NCI-H2196 treated with DMSO at 0.1 percent for 48 hours (cell line): Measurements from ENCODE around the gene CCNL2.
"Not testable (repeated sequence)": the region's sequence is repeated elsewhere in the genome, so short reads cannot be mapped to it uniquely, and the experiment has no call there.

Experiments
- DNase-seq: peaks from one replicate; lab custom pipeline; 2025; ENCODE audit not compliant: unreplicated experiment; lab: John Stamatoyannopoulos, UW

CCNL2 gene

DNA sequence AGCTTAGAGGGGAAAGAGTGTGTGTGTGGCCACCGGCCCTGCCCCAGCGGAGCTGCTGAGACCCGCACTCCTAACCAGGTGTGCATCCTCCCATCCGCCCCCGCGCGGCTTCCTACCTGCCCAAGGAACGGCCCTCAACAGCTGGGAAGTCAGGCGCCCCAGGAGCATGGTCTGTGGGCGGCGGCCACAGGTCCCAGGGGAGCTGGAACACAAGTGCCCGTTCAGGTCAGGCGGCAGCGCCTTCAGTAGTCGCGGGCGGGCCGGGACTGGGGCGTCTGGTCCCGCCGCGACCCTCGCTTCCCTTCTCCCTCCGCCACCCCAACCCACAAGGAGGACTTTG lies 24.6 kb downstream of the CCNL2 start:
- no peak for DNase-seq

DNA sequence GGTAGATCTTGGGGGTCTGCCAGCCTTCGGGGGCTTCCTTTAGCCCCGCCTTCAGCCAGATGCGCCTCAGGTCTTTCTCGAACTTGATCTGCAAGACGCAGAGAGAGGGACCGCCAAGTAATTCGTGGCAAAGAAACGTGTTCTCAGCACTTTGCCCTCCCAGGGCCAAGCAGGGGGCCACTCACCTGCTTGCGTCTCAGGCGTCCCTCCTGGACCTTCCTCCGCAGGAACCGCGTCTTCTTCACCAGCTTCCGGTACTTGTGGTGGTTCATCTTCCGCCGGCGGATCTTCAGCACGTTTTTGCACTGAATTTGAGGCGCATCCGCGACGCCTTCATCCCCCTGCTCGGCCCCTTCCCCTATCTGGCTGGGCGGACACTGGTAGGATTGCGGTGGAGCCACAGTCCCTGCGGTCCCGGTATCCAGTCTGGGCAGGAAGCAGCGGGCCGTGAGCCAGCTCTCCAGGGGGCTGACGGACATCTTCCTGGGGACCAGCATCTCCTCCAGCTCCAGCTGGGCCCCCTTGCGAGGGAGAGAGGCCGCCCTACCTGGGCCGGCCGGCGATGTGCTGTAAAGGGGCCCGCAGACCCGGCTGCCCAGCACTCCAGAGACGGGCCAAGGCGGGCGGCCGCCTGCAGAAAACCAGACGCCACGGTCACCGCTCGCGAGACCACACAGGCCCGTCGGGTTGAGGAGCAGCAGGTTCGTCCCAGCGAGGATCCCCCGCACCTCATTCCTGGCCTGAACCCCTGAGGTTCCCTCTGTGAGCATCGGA lies 25.1 kb downstream of the CCNL2 start:
- DNase-seq, result no peak

DNA sequence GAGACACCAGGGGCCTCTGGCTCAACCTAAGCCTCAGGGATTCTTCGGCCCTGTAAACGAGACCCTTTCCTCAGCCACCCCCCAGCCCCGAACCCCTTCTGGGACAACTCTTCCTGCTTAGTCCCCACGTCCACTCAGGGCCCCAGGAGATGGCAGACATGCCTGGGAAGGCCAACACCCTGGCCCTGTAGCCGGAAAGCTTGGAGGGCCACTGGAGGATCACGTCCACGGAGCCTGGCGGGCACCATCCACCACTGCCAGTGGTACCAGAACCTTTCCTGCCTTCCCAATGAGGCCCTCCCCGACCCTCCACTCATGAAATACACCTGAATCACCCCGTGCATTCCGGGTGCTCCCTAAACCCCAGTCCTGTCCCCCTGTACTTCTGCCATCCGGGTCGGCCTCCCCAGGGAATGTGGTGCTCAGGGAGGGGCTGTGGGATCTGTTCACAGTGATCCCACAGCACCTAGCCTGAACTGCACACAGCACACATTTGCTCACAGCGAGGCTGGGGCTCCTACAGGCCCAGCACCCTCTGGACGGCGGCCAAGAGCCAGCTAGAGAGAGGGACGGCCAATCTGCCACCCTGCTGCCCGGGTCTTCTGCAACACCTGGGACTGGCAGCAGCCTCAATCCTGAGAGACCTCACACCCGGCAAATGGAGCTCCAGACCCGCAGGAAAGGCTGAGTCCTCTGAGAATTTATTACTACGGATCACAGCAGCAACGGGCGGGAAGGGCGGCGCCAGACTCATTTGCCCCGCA lies 25.9 kb downstream of the CCNL2 start:
- DNase-seq, result no peak

DNA sequence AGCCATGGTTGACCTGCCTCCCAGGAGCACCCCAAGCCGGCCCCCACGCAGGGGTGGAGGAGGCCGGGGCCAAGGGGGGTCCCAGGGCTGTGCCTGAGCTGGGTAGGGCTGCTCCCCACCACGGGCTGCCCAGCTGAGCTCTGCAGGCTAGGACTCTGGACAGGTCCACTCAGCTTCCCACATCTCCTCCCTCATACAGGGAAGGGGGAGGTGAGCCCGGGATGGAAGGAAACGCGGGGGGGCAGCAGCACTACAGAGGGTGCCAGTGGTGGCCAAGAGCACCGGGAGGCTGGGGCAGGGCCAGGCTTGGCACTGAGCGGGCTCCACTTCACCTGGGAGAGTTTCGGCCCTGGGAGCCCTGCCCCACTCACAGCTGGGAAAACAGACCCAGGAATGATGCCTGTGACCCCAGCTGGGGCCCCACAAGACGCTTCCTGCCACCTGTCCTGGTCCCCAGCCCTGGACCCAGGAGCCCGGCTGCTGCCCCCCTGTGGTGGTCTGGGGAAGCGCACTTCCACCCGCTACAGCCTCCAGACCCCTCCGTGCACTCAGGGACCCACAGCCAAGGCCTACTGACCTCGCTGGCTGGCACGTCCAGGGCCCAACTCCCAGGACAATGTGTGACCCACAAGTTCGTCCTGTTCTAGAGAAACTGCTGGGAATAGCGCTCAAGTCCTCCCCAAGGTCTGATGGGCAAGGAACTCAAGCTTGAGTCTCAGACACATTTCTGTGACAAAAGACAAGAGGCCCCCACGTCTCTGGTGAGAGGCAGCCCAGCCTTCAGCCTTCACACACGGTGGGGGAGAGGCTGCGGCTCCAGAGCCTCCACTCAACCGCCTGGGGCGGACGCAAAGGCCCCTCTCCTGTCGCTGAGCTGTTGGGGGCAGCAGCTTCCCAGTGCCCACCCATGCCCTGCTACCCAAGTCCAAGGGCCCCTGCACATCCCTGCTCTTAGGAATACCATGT lies 27.1 kb downstream of the CCNL2 start:
- peak; percentile 89 for DNase-seq

DNA sequence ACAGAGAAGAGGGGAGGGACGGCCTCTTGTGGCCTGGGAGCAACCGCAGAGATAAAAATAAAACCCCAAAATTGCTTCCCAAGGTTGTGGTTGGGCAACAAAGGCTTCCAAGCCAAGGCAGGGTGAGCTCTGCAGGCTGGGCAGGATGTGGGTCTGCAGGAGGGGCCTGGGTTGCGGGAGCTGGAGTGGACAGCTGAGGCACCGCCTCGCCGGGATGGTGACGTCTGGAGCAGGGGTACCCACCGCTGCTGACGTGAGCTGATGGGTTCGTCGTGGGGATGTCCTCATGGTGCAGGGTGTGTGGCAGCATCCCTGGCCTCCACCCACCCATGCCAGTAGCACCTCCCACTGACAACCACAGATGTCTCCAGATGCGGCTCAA lies 27.8 kb downstream of the CCNL2 start:
- no peak for DNase-seq

DNA sequence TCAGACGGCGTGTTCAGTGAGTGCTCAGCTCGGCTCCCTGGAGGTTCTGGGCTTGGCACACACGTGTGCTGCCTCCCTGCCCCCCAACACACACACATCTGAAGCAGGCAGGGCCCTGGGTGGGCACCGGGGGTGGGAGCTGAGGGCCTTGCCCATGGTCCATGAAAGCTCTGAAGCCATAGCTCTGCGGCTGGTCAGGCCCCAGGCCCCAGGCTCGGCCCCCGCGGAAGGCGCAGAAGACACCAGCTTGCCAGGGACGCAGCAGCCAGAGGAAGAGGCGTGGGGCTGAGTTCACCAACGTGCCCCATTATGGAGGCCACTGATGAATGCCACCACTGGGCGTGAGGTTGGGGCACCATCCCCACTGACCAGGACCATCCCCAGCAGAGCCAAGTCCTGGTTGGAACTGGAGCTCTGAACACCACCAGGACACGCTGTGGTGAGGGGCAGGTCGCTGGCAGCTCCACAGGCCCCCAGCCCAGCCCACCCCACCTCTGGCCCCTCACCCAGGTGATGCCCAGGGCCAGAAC lies 28.3 kb downstream of the CCNL2 start:
- DNase-seq, result no peak

- DNase-seq, result not testable (repeated sequence)
These were observed 29.0 kb downstream of the CCNL2 start for GRCh38 chr1:1370094-1370493.

DNA sequence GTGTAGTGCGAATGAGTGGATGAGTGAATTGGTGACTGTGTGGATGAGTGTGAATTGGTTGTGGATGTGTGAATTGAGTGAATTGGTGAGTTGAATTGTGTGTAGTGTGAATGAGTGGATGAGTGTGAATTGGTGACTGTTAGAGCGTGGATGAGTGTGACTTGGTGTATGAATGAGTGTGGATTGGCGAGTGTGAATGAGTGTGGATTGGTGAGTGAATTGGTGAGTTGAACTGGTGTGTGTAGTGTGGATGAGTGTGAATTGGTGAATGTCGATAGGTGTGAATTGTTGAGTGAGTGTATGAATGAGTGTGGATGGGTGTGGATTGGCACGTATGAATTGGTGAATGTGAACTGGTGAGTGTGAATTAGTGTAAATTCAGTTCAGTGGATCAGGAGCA lies 31.8 kb downstream of the CCNL2 start:
- no peak for DNase-seq

DNA sequence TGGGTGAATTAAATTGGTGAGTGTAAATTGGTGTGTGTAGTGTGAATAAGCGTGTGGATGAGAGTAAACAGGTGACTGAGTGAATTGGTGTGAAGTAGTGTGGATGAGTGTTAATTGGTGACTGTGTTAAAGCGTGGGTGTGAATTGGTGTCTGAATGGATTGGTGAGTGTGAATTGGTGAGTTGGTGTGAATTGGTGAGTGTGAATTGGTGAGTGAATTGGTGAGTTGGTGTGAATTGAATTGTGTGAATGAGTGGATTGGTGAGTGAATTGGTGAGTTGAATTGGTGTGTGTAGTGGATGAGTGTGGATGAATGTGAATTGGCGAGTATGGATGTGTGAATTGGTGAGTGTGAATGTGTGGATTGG lies 32.5 kb downstream of the CCNL2 start:
- DNase-seq, result no peak

DNA sequence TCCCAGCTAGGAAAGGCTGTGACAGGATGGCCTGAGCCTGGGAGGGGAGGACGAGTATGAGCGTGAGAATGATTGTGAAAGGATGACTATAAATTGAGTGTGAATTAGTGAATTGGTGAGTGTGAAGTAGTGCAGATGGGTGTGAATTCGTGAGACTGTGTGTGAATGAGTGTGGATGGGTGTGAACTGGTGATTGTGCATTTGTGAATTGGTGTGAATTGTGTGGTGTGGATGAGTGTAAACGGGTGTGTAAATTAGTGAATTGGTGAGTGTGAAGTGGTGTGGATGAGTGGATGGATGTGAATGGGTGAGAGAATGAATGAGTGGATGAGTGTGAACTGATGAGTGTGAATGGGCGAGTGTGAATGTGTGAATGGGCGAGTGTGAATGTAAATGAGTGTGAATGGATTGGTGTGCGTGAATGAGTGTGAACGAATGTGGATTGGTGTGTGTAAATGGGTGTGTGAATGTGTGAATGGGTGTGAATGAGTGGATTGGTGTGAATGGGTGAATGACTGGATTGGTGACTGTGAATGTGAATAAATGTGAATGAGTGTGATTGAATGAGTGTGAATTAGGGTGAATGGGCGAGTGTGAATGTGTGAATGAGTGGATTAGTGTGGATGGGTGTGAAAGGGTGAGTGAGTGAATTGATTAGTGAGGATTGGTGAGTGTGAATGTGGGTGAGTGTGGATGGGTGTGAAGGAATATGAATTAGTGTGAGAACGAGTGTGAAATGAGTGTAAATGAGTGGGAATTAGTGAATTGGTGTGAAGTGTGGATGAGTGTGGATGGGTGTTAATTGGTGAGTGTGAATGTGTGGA lies 33.0 kb downstream of the CCNL2 start:
- DNase-seq, result no peak

DNA sequence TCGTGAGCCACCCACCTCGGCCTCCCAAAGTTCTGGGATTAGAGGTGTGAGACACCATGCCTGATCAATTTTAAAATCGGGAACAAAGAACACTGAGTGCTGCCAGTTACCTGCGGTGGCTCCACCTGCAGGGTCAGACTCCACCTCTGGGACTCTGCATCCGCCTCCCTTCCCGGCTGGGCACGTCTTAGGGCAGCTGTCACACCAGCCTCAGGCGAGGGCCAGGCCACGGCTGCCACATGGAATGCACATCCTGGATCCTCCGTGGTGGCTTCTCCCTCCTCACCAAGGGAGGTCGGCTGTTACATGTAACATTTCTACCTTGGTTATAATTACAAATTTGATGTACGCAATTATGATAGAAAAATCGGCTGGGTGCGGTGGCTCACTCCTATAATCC lies 34.9 kb downstream of the CCNL2 start:
- DNase-seq, result no peak

DNA sequence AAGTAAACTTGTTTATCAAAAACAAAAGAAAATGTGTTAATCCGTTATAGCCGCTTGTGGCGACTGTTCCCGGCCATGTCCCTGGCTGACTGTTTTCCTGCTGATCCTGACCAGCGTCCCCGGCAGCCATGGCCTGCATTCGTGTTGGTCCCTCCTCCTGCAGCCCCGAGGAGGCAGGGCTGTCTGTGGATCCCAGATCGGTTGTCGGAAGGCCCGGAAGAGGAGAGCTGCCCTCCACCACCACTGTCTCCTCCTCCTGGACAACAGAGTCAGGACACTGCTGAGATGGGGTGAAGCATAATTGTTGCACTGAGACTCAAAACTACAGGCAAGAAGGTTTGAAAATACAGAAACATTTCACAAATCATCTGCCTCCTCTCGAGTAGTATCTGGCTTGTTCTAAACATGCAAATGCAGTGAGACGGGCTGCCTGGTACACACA lies 37.1 kb downstream of the CCNL2 start:
- DNase-seq, result no peak

GRCh38 chr1:1361233-1361981 lies 37.7 kb downstream of the CCNL2 start:
- no peak for DNase-seq

- no peak for DNase-seq
These were observed 38.5 kb downstream of the CCNL2 start for GRCh38 chr1:1360506-1361169.

DNA sequence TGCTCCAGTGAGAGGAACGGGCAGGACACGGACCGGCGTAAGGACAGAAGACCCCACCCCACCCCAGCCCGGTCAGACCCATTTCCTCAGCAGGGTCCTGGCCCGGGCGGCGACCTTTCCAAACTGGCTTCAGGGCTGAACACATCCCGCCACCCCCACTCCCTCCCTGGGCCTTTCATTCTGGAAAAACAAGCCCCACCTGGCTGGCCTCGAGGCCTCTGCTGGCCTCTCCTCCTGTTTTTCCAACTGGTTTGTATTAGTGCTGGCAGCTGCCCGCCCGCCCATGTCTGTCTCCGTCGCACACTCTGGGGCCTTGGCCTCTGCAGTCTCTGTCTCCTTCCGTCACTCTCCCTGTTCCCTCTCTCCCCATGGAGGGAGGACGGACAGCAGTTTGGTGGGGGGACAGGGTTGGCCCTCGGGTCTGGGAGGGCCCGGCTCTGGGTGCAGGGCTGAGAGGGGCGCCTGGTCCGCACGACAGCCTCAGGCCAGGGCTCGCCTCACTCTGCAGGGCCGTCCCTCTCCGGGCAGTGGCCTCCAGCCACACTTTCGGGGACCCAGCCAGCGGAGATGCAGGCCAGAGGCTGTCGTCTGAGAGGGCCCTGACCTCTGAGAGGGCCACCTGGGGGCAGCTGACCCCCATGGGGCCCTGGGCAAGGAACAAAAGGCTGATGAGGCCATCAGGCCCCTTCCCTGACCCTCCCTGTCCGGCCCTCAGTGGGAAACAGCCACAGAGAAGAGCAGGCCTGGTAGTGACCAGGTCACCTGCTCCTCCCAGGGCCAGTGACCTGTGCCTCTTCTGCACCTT lies 39.3 kb downstream of the CCNL2 start:
- DNase-seq, result no peak

- no peak for DNase-seq
These were observed 39.8 kb downstream of the CCNL2 start for GRCh38 chr1:1359308-1359663.

- no peak for DNase-seq
These were observed 40.5 kb downstream of the CCNL2 start, which contains the start of gene MXRA8 for GRCh38 chr1:1358433-1359271. MXRA8 (minus strand) TSS chr1:1358555; CDS start chr1:1358504, 51 bp downstream.
